Activated CD8-positive, alpha-beta memory T cell treated with anti-CD3 and anti-CD28 coated beads, Interleukin-2, amount 50 U/mL, for 24 hours (primary cell): ENCODE measurements around the gene RCC1.
A peak's percentile ranks its signal among the peaks of the same experiment; 100 is the strongest.
"Not testable (repeated sequence)": the region's sequence is repeated elsewhere in the genome, so short reads cannot be mapped to it uniquely, and the experiment has no call there.

Experiments
- DNase-seq: peaks from one replicate; pipeline ENCODE4 v3.0.0-alpha.2; 2020; ENCODE audit errors: extremely low read depth

RCC1 gene

DNA sequence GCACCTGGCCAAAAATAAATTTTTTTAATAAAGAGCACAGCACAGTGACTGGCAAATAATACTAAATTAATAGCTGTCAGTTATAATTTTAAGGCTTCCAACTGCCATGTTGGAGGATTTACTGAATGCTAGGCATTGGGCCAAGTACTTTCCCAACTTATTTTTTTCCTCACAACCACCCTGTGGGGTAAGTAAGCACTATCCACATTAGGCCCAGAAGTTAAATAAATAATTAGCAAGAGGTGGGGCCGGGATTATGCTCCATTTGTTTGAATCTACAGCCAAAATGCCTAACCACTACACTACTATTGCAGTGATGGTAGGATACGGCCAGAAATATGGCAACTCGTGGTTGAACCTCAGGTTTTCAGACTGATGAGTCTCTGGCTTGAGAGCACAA, 42.5 kb downstream of the RCC1 start:
- no peak for DNase-seq

DNA sequence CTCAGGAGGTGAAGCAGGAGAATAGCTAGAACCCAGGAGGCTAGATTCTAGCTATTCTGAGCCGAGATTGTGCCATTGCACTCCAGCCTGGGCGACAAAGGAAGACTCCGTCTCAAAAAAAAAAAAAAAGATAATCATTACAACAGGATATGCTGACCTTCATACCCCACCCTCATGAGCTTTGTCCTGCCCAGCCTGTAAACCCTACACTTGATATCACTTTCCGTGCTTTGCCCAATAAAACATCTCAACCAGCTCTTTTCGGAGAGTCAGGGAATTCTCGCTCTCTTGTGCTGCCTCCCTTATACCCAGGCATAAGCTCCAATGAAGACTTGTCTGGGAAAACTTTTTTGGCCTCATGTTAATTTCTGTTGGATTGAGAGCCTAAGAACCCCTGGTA, 45.5 kb downstream of the RCC1 start:
- no peak for DNase-seq

DNA sequence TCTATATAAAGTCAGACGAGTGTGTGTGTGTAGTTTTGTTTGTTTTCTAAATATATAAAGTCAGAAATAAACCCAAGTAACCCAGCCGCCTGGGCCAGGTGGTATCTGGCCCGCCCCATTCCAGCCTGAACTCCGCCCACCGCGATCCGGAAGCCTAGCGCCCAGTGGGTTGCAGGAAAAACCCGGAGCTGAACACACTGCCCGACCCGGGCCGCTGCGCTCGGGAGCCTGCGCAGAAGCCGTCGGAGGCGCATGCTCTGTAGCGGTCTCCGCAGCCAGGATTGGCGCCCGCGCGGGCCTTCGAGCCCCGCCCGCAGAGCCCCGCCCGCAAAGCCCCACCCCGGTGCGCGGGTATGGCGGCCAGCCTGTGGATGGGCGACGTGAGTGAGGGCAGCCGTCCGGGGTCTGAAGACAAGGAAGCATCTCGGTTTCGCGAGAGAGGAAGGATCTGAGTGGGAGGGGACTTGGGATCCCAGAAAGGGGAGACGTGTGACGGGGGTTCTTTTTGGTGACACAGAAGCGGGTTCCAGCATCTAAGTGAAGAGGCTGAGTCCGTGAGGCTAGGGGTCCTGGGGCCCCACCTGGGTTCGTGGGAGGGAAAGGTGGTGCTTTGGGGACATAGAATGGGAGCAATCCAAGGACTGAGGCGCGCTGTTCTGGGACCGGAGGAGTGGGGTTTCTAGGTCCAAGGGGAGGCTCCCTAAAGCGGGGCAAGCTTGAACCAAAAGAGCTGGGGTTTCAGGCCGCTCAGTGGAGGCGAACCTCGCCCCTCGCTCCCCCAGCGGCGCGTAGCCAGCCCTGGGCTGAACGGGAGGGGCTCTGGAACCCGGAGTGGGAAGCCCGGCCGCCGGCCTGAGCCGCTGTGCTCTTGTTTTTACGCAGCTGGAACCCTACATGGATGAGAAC, 47.2 kb downstream of the RCC1 start, which contains the start of gene TRNAU1AP:
Gene TRNAU1AP (plus strand): TSS at position 328 of the 906 bp plus-strand sequence. CDS start 26 bp downstream, at position 354.
- peak; percentile 89 for DNase-seq

DNA sequence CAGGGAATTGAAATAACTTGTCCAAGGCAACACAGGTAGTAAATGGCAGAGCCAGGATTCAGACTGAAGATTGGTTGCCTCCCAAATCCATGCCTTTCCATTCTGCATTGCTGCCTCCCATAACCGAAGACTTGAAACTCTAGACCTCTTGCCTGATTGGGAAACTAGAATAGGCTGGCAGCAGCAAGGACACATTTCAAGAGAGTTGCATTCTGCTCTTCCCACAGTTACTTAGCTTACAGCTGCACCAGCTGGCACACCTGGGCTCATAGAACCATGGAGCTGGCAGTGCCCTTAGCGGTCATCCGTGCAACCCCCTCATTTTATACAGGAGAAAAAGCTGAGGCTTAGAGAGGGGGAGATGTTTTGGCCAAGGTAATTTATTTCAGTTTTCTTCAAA, 55.0 kb downstream of the RCC1 start:
- DNase-seq, result no peak

DNA sequence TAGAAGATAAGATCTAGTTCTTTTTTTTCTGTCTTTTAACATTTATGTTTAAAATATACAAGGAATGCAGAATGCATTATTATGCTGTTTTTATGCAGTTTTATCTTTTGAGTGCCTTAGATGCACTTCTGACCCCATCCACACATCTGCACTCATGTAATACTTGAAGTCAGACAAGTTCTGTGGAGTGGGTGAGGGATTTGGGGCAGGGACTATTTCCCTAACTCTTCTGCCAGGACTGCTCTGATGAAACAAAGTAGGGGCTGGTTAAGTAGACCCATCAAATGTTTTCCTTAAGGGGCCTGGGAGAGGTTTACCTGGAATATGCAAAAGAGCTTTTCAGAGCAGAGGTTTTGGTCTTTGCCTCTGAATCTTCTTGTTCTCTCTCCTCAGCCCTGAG, 58.5 kb downstream of the RCC1 start:
- no peak for DNase-seq

DNA sequence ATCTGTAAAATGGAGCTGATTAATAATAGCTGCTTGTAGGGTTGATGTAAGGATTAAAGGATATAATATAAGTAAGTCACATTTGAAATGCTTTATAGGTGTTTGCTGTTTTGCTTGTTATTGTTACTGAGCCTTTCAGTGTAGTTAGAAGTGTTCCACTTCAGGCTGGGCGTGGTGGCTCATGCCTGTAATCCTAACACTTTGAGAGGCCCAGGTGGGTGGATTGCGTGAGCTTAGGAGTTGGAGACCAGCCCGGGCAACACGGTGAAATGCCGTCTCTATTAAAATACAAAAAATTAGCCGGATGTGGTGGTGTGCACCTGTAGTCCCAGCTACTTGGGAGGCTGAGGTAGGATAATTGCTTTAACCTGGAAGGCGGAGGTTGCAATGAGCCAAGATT, 59.2 kb downstream of the RCC1 start:
- no peak for DNase-seq

DNA sequence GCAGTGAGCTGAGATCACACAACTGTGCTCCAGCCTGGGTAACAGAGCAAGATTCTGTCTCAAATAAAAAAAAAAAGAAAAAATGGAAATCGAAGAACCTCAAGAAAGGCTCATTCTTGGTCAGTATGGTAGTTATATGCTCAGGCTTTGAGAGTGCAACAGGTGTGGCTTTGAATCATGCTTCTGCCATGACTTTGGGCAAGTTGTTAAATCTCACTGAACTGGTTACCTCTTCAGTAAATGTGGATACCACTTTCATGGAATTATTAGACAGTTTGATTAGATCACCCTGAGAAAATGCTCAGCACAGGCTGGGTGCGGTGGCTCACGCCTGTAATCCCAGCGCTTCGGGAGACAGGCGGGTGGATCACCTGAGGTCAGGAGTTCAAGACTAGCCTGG, 59.9 kb downstream of the RCC1 start:
- no peak for DNase-seq

DNA sequence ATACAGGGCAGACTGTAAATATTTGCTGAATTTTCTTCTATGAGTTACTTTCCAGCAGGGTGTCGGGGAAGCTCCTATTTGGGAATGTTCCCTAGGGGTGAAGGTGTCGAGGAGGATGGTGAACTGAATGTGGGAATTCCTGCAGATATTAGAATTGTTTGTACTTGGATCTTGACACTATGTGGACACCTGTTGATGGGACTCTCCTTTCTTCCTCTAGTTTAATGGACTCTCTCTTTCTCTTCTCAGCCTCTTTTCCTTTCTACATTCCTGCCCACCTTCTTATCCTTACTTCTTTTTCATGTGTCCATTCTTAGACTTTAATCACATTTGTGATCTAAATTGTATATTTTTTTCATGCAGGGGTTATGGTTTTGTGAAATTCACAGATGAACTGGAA, 61.1 kb downstream of the RCC1 start:
- no peak for DNase-seq

DNA sequence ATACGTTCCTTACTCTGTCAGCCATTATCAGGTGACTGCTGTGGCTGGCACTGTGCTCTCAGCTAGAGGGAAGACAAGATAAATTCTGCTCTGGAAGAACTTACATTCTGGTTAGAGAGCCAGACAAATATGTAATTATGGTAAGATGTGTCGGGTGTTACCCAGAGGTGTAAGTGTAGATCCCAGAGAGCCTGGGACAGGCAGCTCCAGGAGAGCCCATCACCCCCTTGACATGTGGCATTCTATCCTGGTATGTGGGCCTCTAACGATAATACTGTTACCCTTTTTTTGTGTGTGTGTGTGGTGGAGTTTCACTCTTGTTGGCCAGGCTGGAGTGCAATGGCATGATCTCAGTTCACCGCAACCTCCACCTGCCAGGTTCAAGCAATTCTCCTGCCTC, 66.1 kb downstream of the RCC1 start:
- no peak for DNase-seq

DNA sequence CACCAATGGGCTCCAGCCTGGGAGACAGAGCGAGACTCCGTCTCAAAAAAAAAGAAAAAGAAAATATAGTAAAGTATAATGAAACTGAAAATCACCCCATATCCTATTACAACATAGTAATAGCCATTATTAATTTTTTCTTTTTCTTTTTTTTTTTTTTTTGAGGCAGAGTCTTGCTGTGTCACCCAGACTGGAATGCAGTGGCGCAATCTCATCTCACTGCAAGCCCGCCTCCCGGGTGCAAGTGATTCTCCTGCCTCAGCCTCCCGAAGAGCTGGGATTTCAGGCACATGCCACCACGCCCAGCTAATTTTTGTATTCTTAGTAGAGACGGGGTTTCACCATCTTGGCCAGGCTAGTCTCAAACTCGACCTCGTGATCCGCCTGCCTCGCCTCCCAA, 67.0 kb downstream of the RCC1 start:
- not testable (repeated sequence) for DNase-seq

DNA sequence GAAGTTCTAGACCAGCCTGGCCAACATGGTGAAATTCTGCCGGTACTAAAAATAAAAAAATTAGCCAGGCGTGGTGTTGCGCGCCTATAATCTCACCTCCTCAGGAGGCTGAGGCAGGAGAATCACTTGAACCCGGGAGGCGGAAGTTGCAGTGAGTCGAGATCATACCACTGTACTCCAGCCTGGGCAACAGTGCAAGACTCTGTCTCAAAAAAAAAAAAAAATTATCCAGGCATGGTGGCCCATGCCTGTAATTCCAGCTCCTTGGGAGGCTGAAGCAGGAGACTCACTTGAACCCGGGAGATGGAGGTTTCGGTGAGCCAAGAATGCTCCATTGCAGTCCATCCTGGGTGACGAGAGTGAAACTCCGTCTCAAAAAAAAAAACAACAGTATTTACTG, 67.7 kb downstream of the RCC1 start:
- no peak for DNase-seq

DNA sequence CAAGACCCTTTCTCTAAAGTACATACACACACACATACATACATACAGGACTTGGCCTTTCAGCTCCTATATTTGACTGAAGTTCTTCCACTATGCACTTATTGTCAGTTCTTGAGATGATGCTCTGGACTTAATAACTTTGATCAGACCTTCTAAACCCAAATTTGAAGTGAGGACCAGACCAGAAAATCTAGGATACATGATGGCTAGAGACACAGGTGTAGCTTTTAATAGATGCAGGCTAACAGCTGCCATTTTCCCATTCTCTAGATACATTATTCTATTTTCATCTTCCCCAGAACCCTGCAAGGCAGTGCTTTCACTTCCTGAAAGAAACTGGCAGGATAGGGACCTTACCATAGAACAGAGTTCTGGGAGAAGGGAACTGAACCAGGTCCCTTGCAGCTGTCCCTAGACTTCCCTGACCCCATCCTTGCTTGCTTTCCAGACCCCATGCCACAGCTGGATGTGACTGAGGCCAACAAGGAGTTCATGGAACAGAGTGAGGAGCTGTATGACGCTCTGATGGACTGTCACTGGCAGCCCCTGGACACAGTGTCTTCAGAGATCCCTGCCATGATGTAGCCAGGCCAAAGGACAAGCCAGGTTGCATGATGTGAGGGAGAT, 71.3 kb downstream of the RCC1 start:
- no peak for DNase-seq

DNA sequence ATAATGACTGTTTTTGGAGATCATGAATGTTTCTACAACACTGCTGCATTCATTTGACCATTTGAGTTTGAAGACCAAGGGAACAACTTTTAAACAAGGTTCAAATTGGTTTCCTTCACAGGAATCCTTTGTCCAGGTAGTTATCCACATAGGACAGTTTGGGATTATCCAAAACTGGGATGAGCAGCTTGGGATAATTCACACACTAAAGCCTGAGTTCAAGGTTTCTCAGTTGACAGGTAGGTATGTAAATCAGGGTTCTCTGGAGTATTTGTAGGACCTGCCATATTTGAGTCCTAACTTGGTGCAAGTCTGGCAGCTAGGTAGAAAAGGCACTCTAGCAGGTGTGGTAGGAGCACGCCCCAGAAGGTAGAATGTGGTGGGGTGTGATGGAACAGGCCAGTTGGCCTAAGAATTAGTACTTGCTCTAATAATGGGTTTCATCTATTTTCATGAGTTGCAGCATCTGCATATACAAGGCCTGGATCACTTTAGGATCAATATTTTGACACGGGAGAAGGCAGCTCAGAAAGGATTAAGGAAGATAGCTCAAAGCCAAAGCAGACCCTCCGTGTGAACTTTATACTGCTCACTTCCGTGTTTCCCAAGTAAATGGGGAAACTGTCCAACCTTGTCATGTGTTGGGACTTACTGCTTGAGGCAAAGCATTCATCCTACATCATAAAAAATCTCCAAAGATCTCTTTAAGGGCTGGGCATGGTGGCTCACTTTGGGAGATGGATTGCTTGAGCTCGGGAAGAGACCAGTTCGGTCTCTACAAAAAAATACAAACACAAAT, 72.1 kb downstream of the RCC1 start:
- DNase-seq, result no peak

DNA sequence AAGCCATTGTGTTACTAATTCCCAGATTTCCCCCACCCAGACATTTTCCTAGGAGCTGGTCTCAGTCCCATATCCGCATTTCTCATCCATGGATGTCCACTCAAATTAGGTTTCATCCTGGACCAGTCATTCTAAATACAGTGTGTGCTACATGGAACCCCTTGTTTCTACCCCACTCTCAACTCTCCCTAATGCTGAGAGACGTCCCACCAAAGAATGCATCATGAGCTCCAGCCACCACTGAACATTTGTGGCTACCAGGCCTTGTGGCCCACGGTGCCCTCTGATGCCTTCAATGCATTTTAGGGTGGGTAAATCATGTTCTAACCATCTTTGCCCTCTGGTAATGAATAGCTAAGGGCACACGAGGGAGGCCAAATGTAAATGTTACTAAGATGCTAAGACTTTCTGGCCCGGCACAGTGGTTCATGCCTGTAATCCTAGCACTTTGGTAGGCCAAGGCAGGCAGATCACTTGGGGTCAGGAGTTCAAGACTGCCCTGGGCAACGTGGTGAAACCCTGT, 72.9 kb downstream of the RCC1 start:
- no peak for DNase-seq

DNA sequence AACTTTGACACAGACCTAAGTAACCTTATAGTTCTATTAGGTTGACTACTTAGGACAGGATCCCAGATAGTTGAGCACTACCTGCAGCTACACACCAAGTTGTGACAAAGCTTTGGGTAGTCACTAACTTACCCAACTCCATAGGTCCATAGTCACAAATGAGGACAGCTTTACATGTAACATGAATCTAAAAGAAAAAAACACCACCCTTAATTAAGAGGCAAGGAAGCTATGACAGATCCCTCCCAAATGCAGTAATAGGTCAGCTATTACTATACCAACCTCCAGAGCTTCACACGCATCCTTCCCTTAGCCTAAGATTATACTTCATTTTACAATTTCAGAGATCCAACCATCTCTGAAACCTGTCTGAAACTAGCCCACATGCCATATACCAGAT, 73.6 kb downstream of the RCC1 start:
- DNase-seq, result no peak

DNA sequence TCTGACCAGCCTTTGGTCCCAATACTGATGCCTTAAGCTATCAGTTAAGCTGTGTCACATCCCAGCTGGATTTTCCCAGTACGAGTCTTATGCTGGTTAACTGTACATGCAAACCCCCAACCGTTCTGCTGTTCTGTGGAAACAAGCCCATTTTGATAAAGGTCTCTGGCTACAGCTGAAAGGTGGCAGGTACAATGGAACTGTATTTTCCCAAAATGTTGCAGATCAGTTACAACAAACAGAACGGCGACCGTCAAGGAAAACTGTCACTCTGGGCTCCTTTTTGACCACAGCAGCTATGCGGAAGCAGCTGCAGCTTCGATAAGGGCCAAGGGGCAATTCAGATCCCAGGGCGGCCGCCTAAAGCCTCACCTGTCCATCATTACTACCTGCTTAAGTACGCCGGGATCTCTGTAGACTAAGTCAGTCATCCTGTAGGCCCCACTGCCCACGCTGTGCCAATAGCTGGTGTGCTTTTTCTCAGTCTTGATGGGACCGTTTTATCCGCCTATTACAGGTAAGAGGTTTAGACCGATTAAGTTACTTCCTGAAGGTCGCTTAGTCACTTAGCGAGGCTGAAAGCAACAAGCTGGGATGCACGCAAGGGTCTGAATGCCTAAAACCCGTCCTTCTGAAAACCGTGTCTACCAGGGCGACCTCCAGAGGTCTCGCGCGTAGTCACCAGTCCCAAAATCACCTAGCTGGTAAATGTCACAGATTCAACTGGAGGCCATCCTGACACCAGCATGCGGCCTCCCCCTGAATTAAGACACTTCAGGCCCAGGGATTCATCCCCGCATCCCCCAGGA, 75.1 kb downstream of the RCC1 start:
- DNase-seq, result no peak

DNA sequence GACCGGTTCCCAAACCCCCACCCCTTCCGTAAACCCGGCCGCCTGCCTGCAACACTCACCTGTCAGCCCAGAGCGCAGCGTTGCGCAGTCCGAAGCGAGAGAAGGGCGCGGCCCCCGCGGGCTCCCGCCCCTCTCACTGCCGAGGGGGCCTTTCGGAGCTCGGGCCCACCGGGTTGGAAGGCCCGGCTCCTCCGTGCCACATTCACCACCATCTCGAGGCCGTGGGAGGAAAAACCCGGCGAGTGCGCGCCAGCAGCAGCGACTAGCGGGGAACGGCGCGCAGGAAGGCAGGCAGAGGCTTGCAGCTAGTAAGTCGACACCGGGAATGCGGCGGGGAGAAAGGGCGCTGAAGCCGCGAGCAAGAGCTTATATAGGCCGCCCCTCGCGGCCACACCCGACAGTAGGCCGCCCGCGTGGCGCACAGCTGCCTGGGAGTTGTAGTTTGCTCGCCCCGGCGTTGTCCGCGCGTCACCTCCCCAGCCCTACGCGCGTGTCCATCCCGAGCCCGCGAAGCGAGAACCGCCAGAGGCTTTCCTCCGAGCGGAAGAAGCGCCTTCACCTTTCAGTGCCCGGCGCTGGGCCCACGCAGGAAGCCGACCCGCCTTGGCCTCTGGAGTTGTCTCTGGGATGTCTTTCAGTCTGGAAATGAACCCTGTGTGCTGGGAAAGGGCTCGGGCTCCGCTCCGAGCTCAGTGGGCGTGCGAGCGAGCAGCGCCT, 75.8 kb downstream of the RCC1 start:
- DNase-seq, result peak; percentile 74

DNA sequence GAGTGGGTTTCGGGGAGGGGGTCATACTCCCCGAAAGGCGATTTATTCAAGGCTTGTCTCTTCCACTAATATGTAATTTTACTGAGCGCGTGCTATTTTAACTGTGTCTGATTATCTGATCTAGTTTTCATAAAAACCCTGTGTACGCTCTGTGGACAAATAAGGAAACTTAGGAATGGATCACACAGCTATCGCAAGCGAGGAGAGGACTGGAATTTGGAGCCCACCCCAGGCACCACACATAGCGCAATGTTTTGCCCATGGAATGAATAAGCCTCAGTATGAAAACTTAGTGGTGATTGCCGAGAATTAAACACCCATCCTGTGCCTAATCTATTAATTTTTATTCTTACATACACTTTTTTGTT, 76.4 kb downstream of the RCC1 start:
- DNase-seq, result no peak

DNA sequence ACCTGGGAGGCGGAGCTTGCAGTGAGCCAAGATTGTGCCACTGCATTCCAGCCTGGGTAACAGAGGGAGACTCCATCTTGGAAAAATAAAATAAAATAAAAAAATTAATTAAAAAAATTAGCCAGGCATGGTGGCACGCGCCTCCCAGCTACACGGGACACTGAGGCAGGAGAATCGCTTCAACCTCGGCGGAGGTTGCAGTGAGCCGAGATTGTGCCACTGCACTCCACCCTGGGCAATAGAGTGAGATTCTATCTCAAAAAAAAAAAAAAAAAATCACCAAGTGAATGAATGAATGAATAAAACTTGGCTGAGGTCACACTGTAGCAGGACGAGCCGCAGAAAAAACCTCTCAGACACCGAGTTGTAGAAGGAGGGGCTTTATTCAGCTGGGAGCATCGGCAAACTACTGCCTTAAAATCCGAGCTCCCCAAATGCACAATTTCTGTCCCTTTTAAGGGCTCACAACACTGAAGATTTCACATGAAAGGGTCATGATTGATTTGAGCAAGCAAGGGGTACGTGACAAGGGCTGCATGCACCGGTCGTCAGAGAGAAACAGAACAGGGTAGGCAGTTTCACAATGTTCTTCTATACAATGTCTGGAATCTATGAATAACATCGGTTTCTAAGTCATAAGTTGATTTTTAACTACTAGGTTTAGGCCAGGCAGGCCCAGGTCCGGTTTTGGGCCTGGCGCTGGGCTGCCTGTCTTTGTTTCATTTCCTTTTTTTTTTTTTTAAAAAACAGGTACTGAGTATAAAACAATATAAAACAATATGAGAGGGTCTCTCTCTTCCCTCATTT, 80.9 kb downstream of the RCC1 start:
- not testable (repeated sequence) for DNase-seq
